DLD1 (cell line): ENCODE measurements around the gene TCF15.
"Not testable (repeated sequence)": the region's sequence is repeated elsewhere in the genome, so short reads cannot be mapped to it uniquely, and the experiment has no call there.

Experiments
- in situ Hi-C: cut with HindIII; loops from 2 replicates; pipeline ENCODE4 v1.10.0; 2017; ENCODE audit warnings: low sequenced_read_pairs

Gene TCF15

GRCh38 chr20:588932-589672 is 21.0 kb downstream of the TCF15 start:
- in situ Hi-C loops = no loop called here

GRCh38 chr20:588476-588875 is 21.6 kb downstream of the TCF15 start:
- in situ Hi-C loops = no loop called here

DNA sequence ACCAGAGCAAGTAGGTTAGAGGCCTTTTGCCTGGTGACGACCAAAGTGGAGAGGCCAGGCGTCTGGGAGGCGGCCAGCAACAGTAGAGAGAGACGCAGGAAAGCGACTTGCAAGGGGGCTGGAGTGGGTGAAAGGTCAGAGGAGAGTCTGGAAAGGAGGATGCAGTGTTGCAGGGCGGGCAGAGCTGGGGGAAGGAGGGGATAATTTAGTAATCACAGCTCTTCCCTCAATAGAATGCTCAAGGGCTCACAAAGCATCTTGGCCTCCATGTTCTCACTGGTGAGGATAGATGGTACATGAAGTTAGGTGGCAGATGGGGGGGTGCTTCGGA is 25.2 kb downstream of the TCF15 start:
- in situ Hi-C loops = no loop called here

- in situ Hi-C loops = no loop called here
Observed at GRCh38 chr20:584161-584970, 25.7 kb downstream of the TCF15 start.

DNA sequence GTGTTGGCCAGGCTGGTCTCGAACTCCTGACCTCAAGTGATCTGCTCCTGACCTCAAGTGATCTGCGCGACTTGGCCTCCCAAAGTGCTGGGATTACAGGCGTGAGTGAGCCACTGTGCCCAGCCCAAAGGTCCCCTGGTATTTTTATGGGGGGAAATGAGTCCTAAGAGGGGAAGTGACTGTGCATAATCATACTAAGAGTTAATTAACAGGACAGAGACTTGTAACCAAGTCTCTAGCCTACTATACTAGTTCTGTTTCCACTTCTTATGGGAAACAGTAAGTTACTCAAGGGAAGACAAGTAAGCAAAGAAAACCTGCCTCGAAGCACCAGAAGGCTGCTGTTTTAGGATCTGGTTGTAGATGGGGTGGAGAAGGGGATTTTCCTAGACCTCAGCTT is 27.9 kb downstream of the TCF15 start:
- in situ Hi-C loops = no loop called here

- in situ Hi-C loops = not testable (repeated sequence)
Observed at GRCh38 chr20:578940-579690, 31.0 kb downstream of the TCF15 start.

DNA sequence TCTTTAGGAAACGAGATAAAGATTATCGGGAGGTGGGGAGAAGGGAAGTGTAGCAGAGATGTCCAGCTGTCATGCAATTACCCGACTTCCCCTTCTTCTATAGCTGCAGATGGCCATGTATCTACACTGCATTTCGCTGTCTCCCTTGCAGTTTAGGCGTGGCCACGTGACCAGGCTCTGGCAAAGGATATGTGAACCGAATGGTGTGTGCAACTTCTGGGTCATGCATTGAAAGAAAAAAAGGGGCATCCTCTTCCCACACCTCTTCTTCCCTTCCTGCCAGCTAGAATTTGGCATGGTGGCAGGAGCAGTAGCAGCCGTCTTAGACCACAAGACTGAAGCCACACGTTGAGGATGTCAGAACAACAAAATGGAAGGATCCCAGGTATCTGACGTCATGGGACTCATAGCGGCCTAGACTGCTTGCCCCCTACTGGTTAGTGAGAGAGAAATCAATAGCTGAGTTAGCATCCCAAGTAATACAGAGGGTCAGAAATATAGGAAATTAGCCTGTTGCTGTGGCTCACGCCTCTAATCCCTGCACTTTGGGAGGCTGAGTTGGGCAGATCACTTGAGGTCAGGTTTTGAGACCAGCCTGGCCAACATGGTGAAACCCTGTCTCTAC is 32.8 kb downstream of the TCF15 start:
- in situ Hi-C loops = no loop called here

- in situ Hi-C loops = no loop called here
Observed at GRCh38 chr20:576156-576555, 34.0 kb downstream of the TCF15 start.

- in situ Hi-C loops = no loop called here
Observed at GRCh38 chr20:575230-575629, 34.9 kb downstream of the TCF15 start.

DNA sequence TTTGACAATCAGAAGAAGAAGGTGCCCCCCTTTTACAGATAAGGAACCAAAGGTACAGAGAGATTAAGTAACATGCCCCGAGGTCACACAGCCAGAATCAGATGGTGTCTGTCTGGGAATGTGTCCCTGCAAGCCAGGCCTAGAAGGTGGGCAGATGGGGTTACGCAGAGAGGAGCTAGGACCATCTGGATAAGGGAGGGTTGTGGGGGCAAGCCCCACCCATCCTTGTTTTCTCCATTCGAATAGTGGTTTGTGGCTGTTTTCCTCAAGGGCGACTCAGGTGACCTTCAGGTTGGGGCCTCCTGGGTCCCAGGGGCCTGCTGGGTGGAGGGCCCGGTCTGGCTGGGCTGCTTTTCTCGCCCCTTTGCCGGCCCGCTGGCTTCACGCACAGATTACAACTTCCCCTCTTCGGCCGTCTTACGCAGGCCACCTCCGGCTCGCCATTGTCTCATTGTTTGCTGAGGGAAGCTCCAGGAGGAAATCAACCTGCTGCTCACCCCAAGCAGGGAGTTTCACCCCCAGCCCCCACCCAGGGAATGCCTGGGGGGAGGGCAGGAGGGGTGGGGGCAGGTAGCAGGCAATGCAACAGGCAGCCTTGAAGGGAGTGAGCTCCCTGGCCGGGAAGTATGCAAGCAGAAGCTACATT is 35.7 kb downstream of the TCF15 start:
- in situ Hi-C loops = no loop called here

GRCh38 chr20:573414-574296 is 36.5 kb downstream of the TCF15 start:
- in situ Hi-C loops = no loop called here

- in situ Hi-C loops = no loop called here
Observed at GRCh38 chr20:572727-573126, 37.4 kb downstream of the TCF15 start.

DNA sequence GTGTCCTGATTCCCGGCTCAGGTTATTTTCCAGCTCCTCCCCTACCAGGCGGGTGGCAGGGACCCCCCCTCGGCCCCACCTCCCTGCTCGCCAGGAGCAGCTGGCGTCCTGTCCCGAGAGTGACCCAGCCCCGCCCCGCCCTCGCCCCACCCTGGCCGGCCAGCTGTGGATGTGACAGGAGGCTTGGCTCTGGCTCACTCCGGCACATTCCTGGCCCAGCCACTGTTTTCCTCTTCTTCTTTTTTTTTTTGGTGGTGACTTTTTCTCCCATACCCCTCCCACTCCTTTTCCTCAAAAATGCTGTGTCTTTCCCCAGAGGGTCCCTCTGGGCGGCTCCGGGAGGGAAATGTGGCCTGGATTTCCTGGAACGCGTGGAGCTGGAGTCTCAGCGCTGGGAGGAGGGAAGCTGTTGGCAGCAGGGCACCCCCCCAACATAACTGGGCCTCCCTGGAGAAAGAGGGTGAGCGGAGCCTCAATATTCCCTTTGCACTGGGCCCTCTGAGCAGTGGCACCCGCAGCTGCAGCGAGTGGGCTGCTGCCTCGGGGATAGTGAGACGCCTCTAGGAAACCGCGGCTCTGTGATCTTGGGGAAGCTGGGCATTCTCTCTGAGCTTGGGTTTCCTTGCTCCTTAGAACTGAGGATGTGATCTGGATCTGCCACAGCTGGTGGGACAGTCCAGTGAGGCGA is 38.2 kb downstream of the TCF15 start:
- in situ Hi-C loops = no loop called here

DNA sequence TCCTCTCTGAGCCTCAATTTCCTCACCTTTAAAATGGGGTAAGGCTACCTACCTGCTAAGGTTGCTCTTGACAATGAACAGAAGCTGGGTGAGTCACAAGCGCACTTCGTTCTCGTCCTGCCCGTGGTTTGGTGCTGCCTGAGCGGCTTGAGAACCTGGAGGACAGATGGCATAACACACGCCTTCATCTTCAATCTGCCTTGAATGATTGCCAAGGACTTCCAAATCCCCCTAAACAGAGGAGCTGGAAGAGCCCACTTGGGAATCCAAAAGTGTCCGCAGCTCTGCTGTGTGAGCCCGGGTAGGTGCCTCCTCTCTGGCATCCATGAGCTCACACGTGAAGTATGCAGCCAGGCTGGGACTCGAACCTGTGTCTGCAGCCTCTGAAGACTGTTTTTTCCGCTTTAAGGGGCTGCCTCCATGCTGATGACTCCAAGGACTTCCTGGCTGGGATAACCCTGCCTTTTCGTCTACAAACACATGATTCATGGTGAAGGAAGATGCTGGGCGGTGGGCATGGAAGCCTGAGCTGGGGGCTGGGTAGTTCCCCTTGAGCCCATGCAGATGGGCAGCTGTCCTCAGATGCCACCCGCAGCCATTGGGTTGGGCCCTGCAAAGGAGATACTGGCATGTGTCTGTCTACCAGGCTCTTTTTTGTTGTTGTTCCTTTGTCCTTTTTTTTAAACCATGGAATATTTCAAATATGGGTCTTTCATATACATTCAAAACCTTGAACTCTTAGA is 41.3 kb downstream of the TCF15 start:
- in situ Hi-C loops = no loop called here

- in situ Hi-C loops = no loop called here
Observed at GRCh38 chr20:568097-568652, 41.9 kb downstream of the TCF15 start.

GRCh38 chr20:564192-564591 is 45.9 kb downstream of the TCF15 start:
- in situ Hi-C loops = no loop called here

DNA sequence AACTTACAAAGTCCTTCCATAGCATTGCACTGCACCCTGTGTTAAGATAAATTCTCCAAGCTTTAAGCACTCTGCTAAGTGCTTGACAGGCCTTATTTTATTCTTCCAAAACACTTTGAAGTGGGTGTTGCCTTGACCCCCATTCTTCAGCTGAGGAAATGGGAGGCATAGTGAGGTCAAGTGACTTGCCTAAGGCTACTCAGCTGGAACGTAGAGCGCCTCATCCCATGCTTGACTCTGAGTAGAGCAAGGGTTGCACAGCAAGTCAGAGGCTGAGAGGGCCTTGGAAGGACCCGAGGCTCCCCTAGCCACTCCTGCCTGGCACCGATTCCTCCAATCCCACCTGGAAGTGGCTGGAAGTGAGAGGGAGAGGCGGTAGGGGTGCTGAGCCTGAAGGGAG is 46.9 kb downstream of the TCF15 start:
- in situ Hi-C loops = no loop called here

DNA sequence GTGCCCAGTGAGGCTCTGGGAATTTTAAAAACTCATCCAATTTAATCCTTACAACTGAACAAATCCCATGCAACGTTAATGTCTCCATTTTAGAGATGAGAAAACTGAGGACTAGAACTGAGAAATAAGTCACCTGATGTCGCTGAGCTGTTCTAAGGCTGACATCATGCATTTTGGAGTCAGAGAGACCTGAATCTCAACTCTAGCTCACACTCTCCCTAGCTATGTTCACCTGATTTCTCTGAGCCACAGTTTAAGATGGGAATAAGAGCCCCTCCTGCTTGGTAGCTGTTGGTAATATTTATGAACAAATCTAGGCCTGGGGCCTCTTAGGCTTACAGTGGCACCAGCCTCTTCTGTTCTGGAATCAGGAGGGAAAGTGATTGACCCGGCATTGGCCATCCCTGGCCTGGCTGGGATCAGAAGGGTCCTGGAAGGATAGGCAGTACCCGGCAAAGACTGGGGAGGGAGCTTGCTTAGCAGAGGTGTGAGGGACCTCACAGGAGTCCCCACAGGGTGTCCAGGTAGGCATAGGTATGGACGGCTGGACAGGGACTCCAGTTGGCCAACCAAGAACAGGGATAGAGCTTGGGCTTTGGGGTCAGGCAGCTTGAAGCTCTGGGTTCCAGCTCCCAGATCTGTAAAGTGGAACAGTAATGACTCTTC is 47.7 kb downstream of the TCF15 start:
- in situ Hi-C loops = no loop called here
